ENCODE results near the gene PSMA3.
"Not testable (repeated sequence)": the region's sequence is repeated elsewhere in the genome, so short reads cannot be mapped to it uniquely, and the experiment has no call there.

The PSMA3 gene

GRCh38 chr14:58244556-58245387, at the start of gene PSMA3:
PSMA3 (plus strand) TSS chr14:58244843; CDS start chr14:58244921, 78 bp downstream.
- DNase-seq = peak; percentile 98

GRCh38 chr14:58196198-58196597, 48.4 kb upstream of the PSMA3 start:
- no peak for DNase-seq

GRCh38 chr14:58198086-58198485, 46.6 kb upstream of the PSMA3 start:
- DNase-seq = no peak

- peak; percentile 75 for DNase-seq
Observed at GRCh38 chr14:58199726-58200479, 44.7 kb upstream of the PSMA3 start, which contains the start of gene ACTR10. ACTR10 (plus strand) TSS chr14:58200149; CDS start chr14:58200218, 69 bp downstream.

- DNase-seq = no peak
Observed at GRCh38 chr14:58200480-58200841, 44.2 kb upstream of the PSMA3 start.

GRCh38 chr14:58200846-58201245, 43.8 kb upstream of the PSMA3 start:
- DNase-seq = no peak

GRCh38 chr14:58213176-58213575, 31.5 kb upstream of the PSMA3 start:
- no peak for DNase-seq

- no peak for DNase-seq
Observed at GRCh38 chr14:58215191-58215914, 29.3 kb upstream of the PSMA3 start.

GRCh38 chr14:58216544-58216943, 28.1 kb upstream of the PSMA3 start:
- no peak for DNase-seq

- no peak for DNase-seq
Observed at GRCh38 chr14:58227096-58227819, 17.4 kb upstream of the PSMA3 start.

GRCh38 chr14:58238252-58239243, 6.1 kb upstream of the PSMA3 start:
- peak; percentile 31 for DNase-seq

GRCh38 chr14:58239244-58240195, 5.1 kb upstream of the PSMA3 start:
- DNase-seq = peak; percentile 82

GRCh38 chr14:58243790-58244555, 670 bp upstream of the PSMA3 start:
- DNase-seq = no peak

GRCh38 chr14:58245562-58245961, 919 bp downstream of the PSMA3 start:
- DNase-seq = no peak

GRCh38 chr14:58249611-58250010, 5.0 kb downstream of the PSMA3 start:
- no peak for DNase-seq

GRCh38 chr14:58258156-58258555, 13.5 kb downstream of the PSMA3 start:
- DNase-seq = no peak

- not testable (repeated sequence) for DNase-seq
Observed at GRCh38 chr14:58262005-58262404, 17.4 kb downstream of the PSMA3 start.

- no peak for DNase-seq
Observed at GRCh38 chr14:58265401-58265800, 20.8 kb downstream of the PSMA3 start.

- no peak for DNase-seq
Observed at GRCh38 chr14:58270628-58271027, 26.0 kb downstream of the PSMA3 start.

Data from NCI-H2227 treated with DMSO at 0.1 percent for 48 hours (cell line).